Loucy (cell line): ENCODE measurements around the gene TENM3.

Experiments
- H2AFZ ChIP-seq: fragments of 200-600 bp; sonication (generic); 2 replicates; pipeline ENCODE4 v1.6.0; 2016; ENCODE audit warnings: antibody characterized with exemption, mild to moderate bottlenecking, low read length, moderate library complexity
- H3F3A ChIP-seq: fragments of 200-600 bp; 2 replicates; pipeline ENCODE4 v1.6.0; 2016; ENCODE audit warnings: antibody characterized with exemption, low read depth, mild to moderate bottlenecking
- H3K27me3 ChIP-seq: fragments of 200-600 bp; sonication (generic); 2 replicates; pipeline ENCODE4 v1.6.1; 2014; ENCODE audit warnings: low read length, mild to moderate bottlenecking; ENCODE audit not compliant: insufficient read depth, poor library complexity, severe bottlenecking
- H3K36me3 ChIP-seq: fragments of 200-600 bp; sonication (generic); 2 replicates; pipeline ENCODE4 v1.6.1; 2016; ENCODE audit warnings: low read length; ENCODE audit not compliant: insufficient read depth
- H3K4me1 ChIP-seq: fragments of 200-600 bp; sonication (generic); 2 replicates; pipeline ENCODE4 v1.5.1; 2014; ENCODE audit warnings: low read length, mild to moderate bottlenecking; ENCODE audit not compliant: insufficient read depth, poor library complexity, severe bottlenecking
- H3K4me2 ChIP-seq: fragments of 200-600 bp; sonication (generic); 2 replicates; pipeline ENCODE4 v1.6.0; 2014; ENCODE audit warnings: antibody characterized with exemption, low read length, low read depth, mild to moderate bottlenecking; ENCODE audit not compliant: poor library complexity, severe bottlenecking
- H3K4me3 ChIP-seq: fragments of 200-600 bp; sonication (generic); 2 replicates; pipeline ENCODE4 v1.5.1; 2014; ENCODE audit warnings: low read length, mild to moderate bottlenecking, mixed read lengths; ENCODE audit not compliant: poor library complexity, severe bottlenecking
- H3K79me2 ChIP-seq: fragments of 200-600 bp; sonication (generic); 2 replicates; pipeline ENCODE4 v1.6.1; 2014; ENCODE audit warnings: low read length; ENCODE audit not compliant: insufficient read depth
- H3K9ac ChIP-seq: fragments of 200-600 bp; sonication (generic); 2 replicates; pipeline ENCODE4 v1.6.0; 2014; ENCODE audit warnings: mild to moderate bottlenecking, low read depth, low read length, moderate library complexity; ENCODE audit not compliant: poor library complexity, severe bottlenecking
- H3K9me2 ChIP-seq: fragments of 200-600 bp; sonication (generic); replicated peaks from 2 replicates; pipeline ENCODE4 v1.6.1; 2016; ENCODE audit warnings: low read depth, low read length, mixed read lengths
- H3K9me3 ChIP-seq: fragments of 200-600 bp; sonication (generic); 2 replicates; pipeline ENCODE4 v1.6.1; 2014; ENCODE audit warnings: mild to moderate bottlenecking, antibody characterized with exemption, low read length, low read depth; ENCODE audit not compliant: insufficient read depth
- H4K20me1 ChIP-seq: fragments of 200-600 bp; sonication (generic); 2 replicates; pipeline ENCODE4 v1.6.0; 2014; ENCODE audit warnings: antibody characterized with exemption, low read length, mild to moderate bottlenecking; ENCODE audit not compliant: insufficient read depth, poor library complexity, severe bottlenecking
- CTCF ChIP-seq: fragments of 200-600 bp; sonication (generic); conservative IDR thresholded peaks from 2 replicates; pipeline ENCODE4 v1.5.1; 2014; ENCODE audit warnings: mild to moderate bottlenecking, antibody characterized with exemption, low read length
- EZH2phosphoT487 ChIP-seq: fragments of 200-600 bp; IDR thresholded peaks from 2 replicates; pipeline ENCODE4 v1.6.1; 2018; ENCODE audit warnings: antibody characterized with exemption, mild to moderate bottlenecking, moderate library complexity, borderline replicate concordance

TENM3 gene

GRCh38 chr4:182320092-182320491 lies 76.9 kb downstream of the TENM3 start:
- no peaks in the 10 kb centered on the region for H3K4me1 ChIP-seq
- no peaks in the 10 kb centered on the region for H4K20me1 ChIP-seq
- no peaks in the 10 kb centered on the region for H3F3A ChIP-seq
- H3K9me2 ChIP-seq, result no peaks in the 10 kb centered on the region
- no peak overlapping the region for H3K9ac ChIP-seq
- no peaks in the 10 kb centered on the region for H3K27me3 ChIP-seq
- H3K4me2 ChIP-seq, result no peak overlapping the region
- no peaks in the 10 kb centered on the region for H3K79me2 ChIP-seq
- H3K36me3 ChIP-seq, result no peaks in the 10 kb centered on the region
- no peak for TF ChIP-seq CTCF
- TF ChIP-seq EZH2phosphoT487, result no peak
- H3K9me3 ChIP-seq, result no peaks in the 10 kb centered on the region
- H2AFZ ChIP-seq, result no peak overlapping the region
- H3K4me3 ChIP-seq, result no peak overlapping the region

DNA sequence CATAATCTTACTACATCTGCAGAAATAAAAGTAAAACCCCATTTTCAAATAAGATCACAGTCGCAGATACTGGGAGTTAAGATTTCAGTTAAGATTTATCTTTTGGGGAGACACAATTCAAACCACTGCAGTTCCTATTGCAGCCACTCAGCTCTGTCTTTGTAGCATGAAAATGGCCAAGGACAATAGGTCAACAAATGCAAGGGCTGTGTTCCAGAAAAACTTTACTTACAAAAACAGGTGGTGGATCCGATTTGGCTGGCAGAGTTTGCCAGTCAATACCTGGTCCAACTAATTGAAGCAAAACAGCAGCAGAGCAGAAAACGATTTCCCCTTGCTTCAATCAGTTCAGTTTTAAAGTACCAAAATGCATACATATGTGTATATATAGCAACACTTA lies 77.4 kb downstream of the TENM3 start:
- TF ChIP-seq CTCF (no peak), EZH2phosphoT487 (no peak)
- no peaks in the 10 kb centered on the region for H3K9me2 ChIP-seq
- H3K9me3 ChIP-seq, result 0 out of 2 replicates have a peak, but pooled peaks cover 3% of the 10 kb centered on the region
- H2AFZ ChIP-seq, result no peak overlapping the region
- H3K79me2 ChIP-seq, result no peaks in the 10 kb centered on the region
- no peaks in the 10 kb centered on the region for H3K36me3 ChIP-seq
- no peaks in the 10 kb centered on the region for H3F3A ChIP-seq
- no peak overlapping the region for H3K4me3 ChIP-seq
- H3K9ac ChIP-seq, result no peak overlapping the region
- no peaks in the 10 kb centered on the region for H3K4me1 ChIP-seq
- H3K27me3 ChIP-seq, result no peaks in the 10 kb centered on the region
- H3K4me2 ChIP-seq, result no peak overlapping the region
- no peaks in the 10 kb centered on the region for H4K20me1 ChIP-seq

GRCh38 chr4:182324282-182324681 lies 81.1 kb downstream of the TENM3 start:
- no peaks in the 10 kb centered on the region for H3K36me3 ChIP-seq
- H3K9me2 ChIP-seq, result no peaks in the 10 kb centered on the region
- no peaks in the 10 kb centered on the region for H3K4me1 ChIP-seq
- no peak overlapping the region for H3K9ac ChIP-seq
- TF ChIP-seq EZH2phosphoT487, result no peak
- TF ChIP-seq CTCF, result no peak
- no peaks in the 10 kb centered on the region for H3F3A ChIP-seq
- peaks cover 3% of the 10 kb centered on the region; the same call in 1 of the 2 replicates for H3K9me3 ChIP-seq
- H4K20me1 ChIP-seq, result no peaks in the 10 kb centered on the region
- H3K4me3 ChIP-seq, result no peak overlapping the region
- H2AFZ ChIP-seq, result no peak overlapping the region
- no peaks in the 10 kb centered on the region for H3K79me2 ChIP-seq
- H3K27me3 ChIP-seq, result no peaks in the 10 kb centered on the region
- H3K4me2 ChIP-seq, result no peak overlapping the region
